Measurements from ENCODE around the gene R3HDM2.
"Not testable (repeated sequence)": the region's sequence is repeated elsewhere in the genome, so short reads cannot be mapped to it uniquely, and the experiment has no call there.

The R3HDM2 gene

DNA sequence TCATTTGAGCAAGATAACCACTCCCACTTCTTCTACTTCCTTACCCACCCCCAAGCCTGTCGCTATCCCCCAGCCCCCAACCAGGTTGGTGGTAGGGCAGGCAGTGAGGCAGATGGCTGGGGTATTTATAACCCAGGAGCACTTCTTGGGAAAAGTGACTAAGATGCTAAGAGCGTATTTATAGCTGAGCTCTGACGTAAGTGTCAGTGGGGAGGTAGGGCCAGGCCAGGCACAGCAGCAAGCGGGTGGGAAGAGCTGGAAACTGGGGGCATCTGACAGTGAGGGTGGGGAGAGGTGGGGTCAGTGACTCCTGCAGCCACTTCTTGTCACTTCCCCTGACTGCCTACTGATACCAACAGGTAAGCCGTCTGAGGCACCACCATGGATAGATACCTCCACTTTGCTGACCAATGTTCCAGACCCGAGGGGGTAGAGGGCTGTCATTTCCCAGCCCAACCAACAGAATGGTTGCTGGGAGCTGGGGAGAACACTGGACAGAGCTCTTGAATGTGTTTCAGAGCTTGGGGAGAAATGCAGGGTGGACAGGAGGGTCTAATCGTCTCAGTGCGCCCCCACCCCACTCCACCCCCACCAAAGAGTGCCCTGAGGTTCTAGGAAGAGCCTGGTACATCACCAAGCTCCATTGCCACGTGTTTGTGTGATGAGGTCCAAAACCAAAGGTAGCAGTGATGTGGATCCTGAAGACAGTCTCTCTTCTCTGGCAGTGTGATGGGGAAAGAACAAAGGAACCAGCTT lies 21.5 kb upstream of the R3HDM2 start:
- no peak for DNase-seq

GRCh38 chr12:57451233-57451778 lies 20.5 kb upstream of the R3HDM2 start:
- no peak for DNase-seq

GRCh38 chr12:57450057-57450456 lies 19.2 kb upstream of the R3HDM2 start:
- DNase-seq: no peak

GRCh38 chr12:57449375-57449774 lies 18.5 kb upstream of the R3HDM2 start:
- DNase-seq: no peak

- no peak for DNase-seq
These were observed 17.8 kb upstream of the R3HDM2 start for GRCh38 chr12:57448669-57449068.

DNA sequence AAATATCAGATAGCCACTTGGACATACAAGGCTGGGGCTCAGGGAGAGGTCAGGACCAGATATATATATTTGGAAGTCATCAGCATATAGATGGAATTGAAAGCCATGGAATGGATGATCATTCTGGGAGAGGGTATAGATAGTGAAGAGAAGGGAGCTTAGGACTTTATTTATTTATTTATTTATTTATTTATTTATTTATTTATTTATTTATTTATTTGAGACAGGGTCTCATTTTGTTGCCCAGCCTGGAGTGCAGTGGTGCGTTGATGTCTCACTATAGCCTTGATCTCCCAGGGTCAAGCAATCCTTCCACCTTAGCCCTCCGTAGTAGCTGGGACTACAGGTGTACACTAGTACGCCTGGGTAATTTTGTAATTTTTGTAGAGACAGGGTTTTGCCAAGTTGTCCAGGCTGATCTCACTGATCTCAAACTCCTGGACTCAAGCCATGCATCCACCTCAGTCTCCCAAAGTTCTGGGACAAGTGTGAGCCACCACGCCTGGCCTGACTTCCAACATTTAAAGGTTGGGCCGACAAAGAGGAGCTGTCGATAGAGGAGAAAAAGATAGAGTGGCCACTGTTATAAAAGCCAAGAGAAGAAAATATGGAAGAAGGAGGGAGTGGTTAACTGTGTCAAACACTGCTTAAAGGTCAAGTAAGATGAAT lies 15.6 kb upstream of the R3HDM2 start:
- no peak for DNase-seq

GRCh38 chr12:57444744-57445143 lies 13.9 kb upstream of the R3HDM2 start:
- no peak for DNase-seq

GRCh38 chr12:57444337-57444736 lies 13.5 kb upstream of the R3HDM2 start:
- DNase-seq: not testable (repeated sequence)

- DNase-seq: no peak
These were observed 11.1 kb upstream of the R3HDM2 start for GRCh38 chr12:57441846-57442427.

- DNase-seq: not testable (repeated sequence)
These were observed 10.6 kb upstream of the R3HDM2 start for GRCh38 chr12:57441393-57441792.

- no peak for DNase-seq
These were observed 9.0 kb upstream of the R3HDM2 start for GRCh38 chr12:57439762-57440266.

- no peak for DNase-seq
These were observed 7.6 kb upstream of the R3HDM2 start for GRCh38 chr12:57438400-57438799.

DNA sequence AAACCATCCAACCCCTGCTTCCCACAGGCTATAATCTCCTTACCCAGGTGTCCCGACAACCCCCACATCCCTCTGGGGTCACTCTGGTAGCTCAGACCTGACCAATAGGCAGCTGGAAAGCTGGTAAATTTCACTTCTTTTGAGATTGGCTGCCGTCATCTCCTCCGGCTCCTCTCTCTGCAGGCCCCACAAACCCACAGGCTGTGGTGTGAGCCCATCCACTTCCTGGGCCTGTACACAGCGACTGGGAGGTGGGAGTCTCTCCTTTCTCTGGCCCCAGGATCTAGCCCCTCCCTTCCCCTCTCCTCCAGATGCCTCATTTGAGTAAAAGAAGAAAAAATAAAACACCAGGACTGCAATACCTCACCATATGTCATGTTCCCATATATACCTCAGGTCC lies 4.5 kb upstream of the R3HDM2 start:
- DNase-seq: no peak

- DNase-seq: no peak
These were observed 3.8 kb upstream of the R3HDM2 start, which contains the start of gene INHBC for GRCh38 chr12:57434517-57435223. INHBC (plus strand) TSS chr12:57434784; CDS start chr12:57434887, 103 bp downstream.

- DNase-seq: no peak
These were observed 2.5 kb upstream of the R3HDM2 start for GRCh38 chr12:57433370-57433769.

DNA sequence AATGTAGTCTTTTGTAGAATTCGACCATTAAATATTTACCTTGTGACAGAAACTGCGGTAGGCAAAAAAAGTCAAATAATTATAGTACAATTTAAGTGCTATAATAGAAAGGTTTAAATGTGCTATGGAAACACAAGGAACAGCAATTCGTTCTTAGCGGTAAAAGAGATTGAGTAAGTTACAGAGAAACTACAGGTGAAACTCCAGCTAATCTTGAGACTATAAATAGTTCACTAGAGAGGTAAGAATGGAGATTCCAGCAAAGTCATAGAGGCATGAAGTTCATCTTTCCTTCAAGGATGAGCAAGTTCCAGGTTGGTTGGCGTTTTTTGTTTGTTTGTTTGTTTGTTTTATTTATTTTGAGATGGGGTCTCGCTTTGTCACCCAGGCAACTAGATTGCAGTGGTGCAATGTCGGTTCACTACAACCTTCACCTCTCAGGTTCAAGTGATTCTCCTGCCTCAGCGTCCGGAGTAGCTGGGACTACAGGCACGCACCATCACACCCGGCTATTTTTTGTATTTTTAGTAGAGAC lies 878 bp upstream of the R3HDM2 start:
- DNase-seq: no peak

DNA sequence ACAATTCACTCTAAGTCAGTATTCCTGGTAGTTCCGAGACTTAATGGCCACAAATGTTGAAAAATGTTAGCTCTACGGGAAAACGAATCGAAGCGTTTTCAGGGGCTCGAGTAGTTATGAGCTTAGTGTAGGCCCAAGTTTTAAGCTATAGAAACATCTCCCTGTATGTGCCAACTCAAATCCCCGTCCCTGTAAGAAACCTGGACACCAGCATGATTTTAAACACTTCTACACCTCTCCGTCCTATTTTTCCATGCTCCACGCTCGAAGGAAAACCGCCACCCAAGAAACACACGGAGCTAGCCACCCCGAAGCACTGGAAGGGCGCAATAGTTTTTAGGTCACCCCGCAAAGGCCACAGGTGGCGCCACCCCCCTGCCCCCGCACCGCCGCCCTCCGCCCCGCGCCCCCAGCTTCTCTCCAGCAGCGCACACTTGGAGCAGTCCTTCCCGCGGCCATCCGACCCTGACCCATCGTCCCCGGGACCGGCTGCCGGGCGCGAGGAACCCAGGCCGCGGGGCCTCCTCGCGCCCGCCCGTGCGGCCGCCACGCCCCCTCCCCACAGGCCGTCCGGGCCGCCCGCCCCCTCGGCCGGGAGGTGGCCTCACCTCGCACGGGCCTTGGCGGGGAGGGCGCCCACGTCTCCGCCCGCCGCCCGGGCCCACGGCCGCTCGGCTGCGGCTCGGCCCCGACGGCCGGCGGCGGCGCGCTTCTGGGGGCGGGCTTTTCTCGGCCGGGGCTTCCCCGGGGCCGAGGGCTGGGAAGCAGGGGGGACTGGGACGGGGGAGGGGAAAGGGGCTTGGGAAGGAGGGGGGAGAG lies 522 bp downstream of the R3HDM2 start:
- DNase-seq: no peak

GRCh38 chr12:57429473-57430111 lies 1.3 kb downstream of the R3HDM2 start:
- DNase-seq: no peak

DNA sequence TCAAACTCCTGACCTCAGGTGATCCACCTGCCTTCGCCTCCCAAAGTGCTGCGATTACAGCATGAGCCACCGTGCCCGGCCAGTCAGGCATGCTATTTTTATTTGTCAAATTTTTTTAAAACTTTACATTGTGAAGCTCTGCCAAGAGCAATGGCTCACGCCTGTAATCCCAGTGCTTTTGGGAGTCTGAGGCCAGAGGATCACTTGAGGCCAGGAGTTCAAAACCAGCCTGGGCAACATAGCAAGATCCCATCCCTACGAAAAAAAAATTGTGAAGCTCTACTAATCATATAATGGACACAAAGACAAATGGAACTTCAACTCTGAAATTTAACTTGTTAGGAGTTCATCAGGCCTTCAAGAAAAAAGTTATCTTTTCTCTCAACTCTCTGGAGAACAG lies 1.9 kb downstream of the R3HDM2 start:
- DNase-seq: no peak

DNA sequence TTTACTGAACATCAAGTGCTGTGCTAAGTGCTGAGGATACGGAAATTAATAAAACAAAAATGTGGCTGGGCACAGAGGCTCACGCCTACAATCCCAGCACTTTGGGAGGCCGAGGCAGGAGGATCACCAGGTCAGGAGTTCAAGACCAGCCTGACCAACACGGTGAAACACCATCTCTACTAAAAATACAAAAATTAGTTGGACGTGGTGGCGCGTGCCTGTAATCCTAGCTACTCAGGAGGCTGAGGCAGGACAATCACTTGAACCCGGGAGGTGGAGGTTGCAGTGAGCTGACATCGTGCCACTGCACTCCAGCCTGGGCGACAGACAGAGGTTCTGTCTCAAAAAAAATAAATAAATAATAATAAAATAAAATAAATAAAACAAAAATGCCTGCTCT lies 3.9 kb downstream of the R3HDM2 start:
- DNase-seq: not testable (repeated sequence)

- DNase-seq: no peak
These were observed 10.4 kb downstream of the R3HDM2 start for GRCh38 chr12:57420482-57420881.

Measured in NCI-H1694 treated with DMSO at 0.1 percent for 48 hours (cell line).